Stomach (tissue), 9 donors: ENCODE measurements around the gene CDH2. TPM values are rescaled to one million over a fixed set of nuclear protein-coding genes. Genes with fewer than 3 reads are reported as not detected.
A peak's percentile ranks its signal among the peaks of the same experiment; 100 is the strongest.

Experiments
- DNase-seq, 2 donors: peaks; one replicate each; pipeline versions ENCODE4 v3.0.0 to v3.0.0-alpha.2; 2013 to 2019
- H3K27ac ChIP-seq, 5 donors: fragments of 200-600 bp in 4 of 5; sonication (generic) in 4 of 5; one replicate each; pipeline ENCODE4 v1.5.1; 2013 to 2019; ENCODE audit warnings: mild to moderate bottlenecking in 1 of 5, moderate library complexity in 1 of 5
- H3K27me3 ChIP-seq, 3 donors: fragments of 200-600 bp; sonication (generic); one replicate each; pipeline ENCODE4 v1.5.1; 2017 to 2019; ENCODE audit warnings: mixed run types in 1 of 3
- H3K36me3 ChIP-seq, 4 donors: fragments of 200-600 bp; sonication (generic); 1 replicate in 3 of 4; 2 replicates in 1 of 4; pipeline ENCODE4 v1.5.1; 2016 to 2019
- H3K4me1 ChIP-seq, 4 donors: fragments of 200-600 bp; sonication (generic); one replicate each; pipeline ENCODE4 v1.5.1; 2016 to 2019
- H3K4me3 ChIP-seq, 4 donors: fragments of 200-600 bp; sonication (generic) in 3 of 4; one replicate each; pipeline ENCODE4 v1.5.1; 2016 to 2019; ENCODE audit warnings: mild to moderate bottlenecking in 1 of 4
- H3K9me3 ChIP-seq, 4 donors: fragments of 200-600 bp; sonication (generic); one replicate each; pipeline ENCODE4 v1.5.1; 2016 to 2019
- EP300 ChIP-seq: sonication (generic); formaldehyde crosslinking; IDR thresholded peaks from one replicate; pipeline ENCODE4 v1.6.1; 2017; ENCODE audit warnings: antibody characterized with exemption
- POLR2A ChIP-seq, 4 donors: fragments of 450-650 bp; IDR thresholded peaks; one replicate each; pipeline ENCODE4 v1.6.1; 2016; ENCODE audit warnings: antibody characterized with exemption in 4 of 4, control low read depth in 2 of 4, mild to moderate bottlenecking in 1 of 4, moderate library complexity in 1 of 4
- POLR2AphosphoS5 ChIP-seq, 3 donors: sonication (generic); formaldehyde crosslinking; IDR thresholded peaks; one replicate each; pipeline ENCODE4 v1.6.1; 2016; ENCODE audit warnings: antibody characterized with exemption in 3 of 3
- WGBS, 5 donors: extraction: QIAGEN DNeasy Blood & Tissue Kit in 3 of 5; methylation state at CpG; one replicate each; pipeline versions ENCODE4 v1.1.5 to v1.1.7; 2013 to 2018; 5-methylcytosine and 5-hydroxymethylcytosine counted together
- intact Hi-C: fragments of 100-400 bp; cut with DNase I; formaldehyde crosslinking; loops from one replicate; pipeline ENCODE4 v1.15.1; 2023; ENCODE audit warnings: low total_unique reads
- polyA plus RNA-seq, 3 donors: library from polyadenylated mRNA; stranded (reverse); fragments of 200-250 nt; gene quantifications; one replicate each; pipeline ENCODE4 v1.2.3, GENCODE V29; 2013
- total RNA-seq, 5 donors: library from RNA; depleted of rRNA; stranded (reverse); fragments of >200 nt; gene quantifications; one replicate each; pipeline versions ENCODE4 v1.1.0 to v1.2.3, GENCODE V29; 2014 to 2016
- TF ChIP-seq, protein P1 (sequence below), 7 experiments: fragments of 450-650 bp in 4 of 7; fragments of 200-600 bp in 3 of 7; sonication (generic) in 3 of 7; IDR thresholded peaks; one replicate each; pipeline ENCODE4 v1.5.1; 2016 to 2019; ENCODE audit warnings: antibody characterized with exemption in 7 of 7, control low read depth in 2 of 7, mild to moderate bottlenecking in 1 of 7
- donor health status: healthy with polysubstance abuse.
- donor health status: Bipolar disorder and iron deficiency.
- donor health status: healthy.

The CDH2 gene
- total and polyA plus RNA-seq, 8 donors, result 0.58 to 21.9 (median 5.7) TPM

DNA sequence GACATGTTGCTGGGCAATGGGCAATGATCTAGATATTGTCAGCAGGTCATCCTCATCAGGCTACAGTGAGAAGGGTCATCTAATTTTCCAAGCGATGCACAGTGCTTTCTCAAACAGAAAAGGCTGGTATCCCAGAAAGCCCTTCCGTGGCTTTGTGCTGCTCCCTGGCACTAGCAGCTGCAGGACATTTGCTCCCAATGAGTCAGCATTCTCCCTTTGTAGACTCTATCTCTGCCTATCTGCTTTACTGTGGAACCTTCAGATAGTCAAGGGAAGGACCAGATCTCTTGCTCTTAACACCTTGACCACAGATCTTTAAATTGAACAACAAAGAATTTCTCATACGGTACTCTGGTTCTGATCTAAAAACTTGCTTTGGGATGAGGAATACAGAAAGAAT is 101.4 kb downstream of the CDH2 start:
- Histone ChIP-seq H3K36me3 (no peaks in the 10 kb centered on the region), H3K4me3 (no peak overlapping the region), H3K4me1 (no peaks in the 10 kb centered on the region), H3K27ac (no peak overlapping the region), H3K9me3 (no peaks in the 10 kb centered on the region), H3K27me3 (no peaks in the 10 kb centered on the region)
- intact Hi-C loops, result no loop called here
- TF ChIP-seq POLR2A (IDR thresholded peaks at IDR 0.05), result no peak
- TF ChIP-seq POLR2AphosphoS5 (IDR thresholded peaks at IDR 0.05), result peak in 1 of 3 donors; percentile 21
- no peak for DNase-seq
- 57 to 78% (median 74%) methylated on average over 3 of the region's 3 CpGs for WGBS, 5 donors

DNA sequence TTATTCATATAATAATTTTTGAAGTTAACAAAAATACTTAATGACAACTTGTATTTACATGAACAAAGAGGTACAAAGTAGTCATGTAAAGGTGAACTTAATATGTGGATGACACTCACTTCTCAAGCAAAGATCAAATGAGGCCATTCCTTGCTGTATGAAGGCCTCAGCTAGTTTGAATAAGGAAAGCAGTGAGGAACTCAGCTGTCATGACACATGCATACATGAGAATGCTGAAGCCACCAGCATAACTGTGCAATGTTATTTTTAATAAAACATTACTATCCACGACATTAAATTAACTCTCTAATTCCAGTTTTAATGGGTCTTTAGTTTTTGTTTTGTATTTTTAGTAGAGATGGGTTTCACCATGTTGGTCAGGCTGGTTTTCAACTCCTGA is 102.9 kb downstream of the CDH2 start:
- no peaks in the 10 kb centered on the region for H3K27me3 ChIP-seq
- no peaks in the 10 kb centered on the region for H3K4me1 ChIP-seq
- intact Hi-C loops, result no loop called here
- WGBS, 5 donors, result 63 to 74% (median 74%) methylated on average over 1 of the region's 1 CpG
- H3K36me3 ChIP-seq, result no peaks in the 10 kb centered on the region
- no peaks in the 10 kb centered on the region for H3K9me3 ChIP-seq
- TF ChIP-seq EP300 (no peak), POLR2A (IDR thresholded peaks at IDR 0.05) (no peak), POLR2AphosphoS5 (IDR thresholded peaks at IDR 0.05) (no peak)
- TF ChIP-seq, protein P1, sequence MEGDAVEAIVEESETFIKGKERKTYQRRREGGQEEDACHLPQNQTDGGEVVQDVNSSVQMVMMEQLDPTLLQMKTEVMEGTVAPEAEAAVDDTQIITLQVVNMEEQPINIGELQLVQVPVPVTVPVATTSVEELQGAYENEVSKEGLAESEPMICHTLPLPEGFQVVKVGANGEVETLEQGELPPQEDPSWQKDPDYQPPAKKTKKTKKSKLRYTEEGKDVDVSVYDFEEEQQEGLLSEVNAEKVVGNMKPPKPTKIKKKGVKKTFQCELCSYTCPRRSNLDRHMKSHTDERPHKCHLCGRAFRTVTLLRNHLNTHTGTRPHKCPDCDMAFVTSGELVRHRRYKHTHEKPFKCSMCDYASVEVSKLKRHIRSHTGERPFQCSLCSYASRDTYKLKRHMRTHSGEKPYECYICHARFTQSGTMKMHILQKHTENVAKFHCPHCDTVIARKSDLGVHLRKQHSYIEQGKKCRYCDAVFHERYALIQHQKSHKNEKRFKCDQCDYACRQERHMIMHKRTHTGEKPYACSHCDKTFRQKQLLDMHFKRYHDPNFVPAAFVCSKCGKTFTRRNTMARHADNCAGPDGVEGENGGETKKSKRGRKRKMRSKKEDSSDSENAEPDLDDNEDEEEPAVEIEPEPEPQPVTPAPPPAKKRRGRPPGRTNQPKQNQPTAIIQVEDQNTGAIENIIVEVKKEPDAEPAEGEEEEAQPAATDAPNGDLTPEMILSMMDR (IDR thresholded peaks at IDR 0.05), result no peak
- no peak overlapping the region for H3K27ac ChIP-seq
- DNase-seq, result no peak
- no peak overlapping the region for H3K4me3 ChIP-seq

DNA sequence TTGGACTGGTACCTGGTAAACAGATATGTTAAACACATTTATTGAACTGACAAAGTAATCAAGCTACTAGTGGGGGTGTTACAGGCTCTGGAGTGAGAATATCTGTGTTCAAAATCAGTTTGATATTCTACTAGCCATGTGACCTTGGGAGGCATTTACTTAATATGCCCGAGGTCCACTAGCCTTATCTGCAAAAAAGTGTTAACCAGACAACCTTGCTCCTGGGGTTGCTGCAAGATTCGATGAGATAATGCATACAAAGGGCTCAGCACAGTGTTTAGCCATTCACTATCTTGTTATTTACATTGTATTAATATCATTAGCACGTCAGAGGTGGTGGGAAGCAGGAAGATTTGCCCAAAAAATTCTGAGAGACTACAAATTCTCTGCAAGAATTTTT is 103.3 kb downstream of the CDH2 start:
- H3K4me1 ChIP-seq, result no peaks in the 10 kb centered on the region
- H3K9me3 ChIP-seq, result no peaks in the 10 kb centered on the region
- H3K27me3 ChIP-seq, result no peaks in the 10 kb centered on the region
- intact Hi-C loops, result no loop called here
- no peak overlapping the region for H3K4me3 ChIP-seq
- H3K27ac ChIP-seq, result no peak overlapping the region
- no peaks in the 10 kb centered on the region for H3K36me3 ChIP-seq
- WGBS, 5 donors, result 9 to 23% (median 16%) methylated on average over 3 of the region's 3 CpGs
- TF ChIP-seq POLR2AphosphoS5 (IDR thresholded peaks at IDR 0.05) (no peak), EP300 (no peak), POLR2A (IDR thresholded peaks at IDR 0.05) (no peak)
- TF ChIP-seq, protein P1 (IDR thresholded peaks at IDR 0.05), result no peak
- DNase-seq, result no peak

DNA sequence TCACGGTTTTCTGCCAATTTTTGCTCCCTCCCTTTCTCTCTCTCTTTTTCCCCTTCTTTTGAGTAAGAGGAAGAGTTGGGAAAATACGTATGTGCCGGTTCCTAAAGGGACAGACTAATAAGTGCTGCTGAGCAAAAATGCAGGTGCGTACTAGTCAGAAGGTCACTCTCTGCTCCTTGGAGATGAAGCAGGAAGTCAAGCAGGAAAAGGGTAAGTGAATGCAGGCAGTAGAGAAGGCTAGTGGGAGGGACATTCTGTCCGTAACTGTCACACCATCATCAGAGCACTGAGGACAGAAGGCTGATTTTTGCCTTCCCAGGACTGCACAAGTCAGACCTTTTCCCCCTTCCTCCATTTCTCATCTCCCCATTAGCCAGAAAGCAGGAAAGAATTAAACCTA is 105.7 kb downstream of the CDH2 start:
- WGBS, 5 donors, result 54 to 78% (median 63%) methylated on average over 5 of the region's 5 CpGs
- H3K27ac ChIP-seq, result no peak overlapping the region
- DNase-seq, result no peak
- no peak overlapping the region for H3K4me3 ChIP-seq
- no peaks in the 10 kb centered on the region for H3K4me1 ChIP-seq
- TF ChIP-seq, protein P1 (IDR thresholded peaks at IDR 0.05), result no peak
- no peak for TF ChIP-seq POLR2AphosphoS5 (IDR thresholded peaks at IDR 0.05)
- no peak for TF ChIP-seq POLR2A (IDR thresholded peaks at IDR 0.05)
- no peak for TF ChIP-seq EP300
- H3K27me3 ChIP-seq, result no peaks in the 10 kb centered on the region
- no peaks in the 10 kb centered on the region for H3K9me3 ChIP-seq
- intact Hi-C loops, result no loop called here
- no peaks in the 10 kb centered on the region for H3K36me3 ChIP-seq

DNA sequence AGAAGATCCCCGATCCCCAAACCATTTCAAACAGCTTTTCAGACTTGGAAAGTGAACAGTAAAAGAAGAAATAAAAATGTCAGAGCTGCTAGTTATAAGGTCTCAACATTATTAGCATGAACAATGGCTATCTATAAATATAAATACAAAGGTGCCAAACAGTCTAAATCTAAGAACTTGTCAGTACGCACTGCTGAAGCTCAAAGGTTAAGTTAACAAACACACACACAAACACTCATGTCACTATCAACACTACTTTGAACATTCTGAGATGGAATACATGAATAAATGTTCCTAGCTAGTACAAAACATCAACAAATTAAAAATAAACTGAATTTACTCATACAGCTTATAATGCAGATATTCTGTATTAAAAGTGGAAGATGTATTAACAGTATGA is 108.7 kb downstream of the CDH2 start:
- H3K27ac ChIP-seq, result no peak overlapping the region
- TF ChIP-seq POLR2AphosphoS5 (IDR thresholded peaks at IDR 0.05) (no peak), EP300 (no peak), POLR2A (IDR thresholded peaks at IDR 0.05) (no peak)
- TF ChIP-seq, protein P1 (IDR thresholded peaks at IDR 0.05), result no peak
- no peaks in the 10 kb centered on the region for H3K9me3 ChIP-seq
- intact Hi-C loops, result no loop called here
- H3K4me3 ChIP-seq, result no peak overlapping the region
- H3K36me3 ChIP-seq, result no peaks in the 10 kb centered on the region
- H3K4me1 ChIP-seq, result no peaks in the 10 kb centered on the region
- no peaks in the 10 kb centered on the region for H3K27me3 ChIP-seq
- DNase-seq, result no peak
- WGBS, 5 donors, result 68 to 88% (median 75%) methylated on average over 2 of the region's 2 CpGs
